Measurements from ENCODE around the gene HIPK2. TPM values are rescaled to one million over a fixed set of nuclear protein-coding genes. Genes with fewer than 3 reads are reported as not detected.

The HIPK2 gene
- total RNA-seq, 1 donor from 2014 or later: 47.2 TPM

DNA sequence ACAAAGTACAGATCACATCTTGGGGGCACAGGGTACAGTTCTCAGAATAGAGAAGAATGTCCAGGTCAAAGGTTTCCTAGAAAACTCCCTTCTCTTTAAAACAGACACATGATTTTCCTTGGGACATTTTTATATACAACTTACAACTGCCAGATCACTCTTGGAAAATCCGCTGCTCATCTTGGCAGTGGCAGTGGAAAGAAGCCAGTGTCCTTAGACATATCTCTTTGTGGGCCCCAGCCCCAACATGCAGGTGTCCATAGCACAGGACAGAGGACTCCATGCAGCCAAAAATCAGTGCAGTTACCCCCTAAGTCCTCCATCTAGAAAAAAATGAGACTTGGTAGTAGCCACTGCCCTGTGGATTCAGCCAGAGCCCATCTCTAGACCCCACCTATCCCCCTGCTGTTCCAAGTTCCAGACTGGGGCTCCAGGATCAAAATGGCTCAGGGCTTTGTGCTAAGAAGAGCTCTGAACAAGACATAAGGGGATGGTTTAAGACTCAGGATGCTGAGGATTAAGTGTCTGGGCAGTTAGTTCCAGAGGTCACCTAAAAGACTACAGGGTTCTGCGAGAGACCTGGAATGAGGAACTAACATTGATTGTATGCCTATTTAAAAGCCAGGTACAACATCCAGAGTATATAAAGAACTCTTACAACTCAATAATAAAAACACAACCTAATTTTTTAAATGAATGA lies 34.4 kb downstream of the HIPK2 start:
- no peaks in the 10 kb centered on the region for H3K27me3 Mint-ChIP-seq (ENCODE audit: unreplicated experiment)
- no peaks in the 10 kb centered on the region for H3K36me3 Mint-ChIP-seq (ENCODE audit: low read depth, unreplicated experiment)
- no peak for DNase-seq (ENCODE audit: low spot score)
- TF ChIP-seq, protein P1, sequence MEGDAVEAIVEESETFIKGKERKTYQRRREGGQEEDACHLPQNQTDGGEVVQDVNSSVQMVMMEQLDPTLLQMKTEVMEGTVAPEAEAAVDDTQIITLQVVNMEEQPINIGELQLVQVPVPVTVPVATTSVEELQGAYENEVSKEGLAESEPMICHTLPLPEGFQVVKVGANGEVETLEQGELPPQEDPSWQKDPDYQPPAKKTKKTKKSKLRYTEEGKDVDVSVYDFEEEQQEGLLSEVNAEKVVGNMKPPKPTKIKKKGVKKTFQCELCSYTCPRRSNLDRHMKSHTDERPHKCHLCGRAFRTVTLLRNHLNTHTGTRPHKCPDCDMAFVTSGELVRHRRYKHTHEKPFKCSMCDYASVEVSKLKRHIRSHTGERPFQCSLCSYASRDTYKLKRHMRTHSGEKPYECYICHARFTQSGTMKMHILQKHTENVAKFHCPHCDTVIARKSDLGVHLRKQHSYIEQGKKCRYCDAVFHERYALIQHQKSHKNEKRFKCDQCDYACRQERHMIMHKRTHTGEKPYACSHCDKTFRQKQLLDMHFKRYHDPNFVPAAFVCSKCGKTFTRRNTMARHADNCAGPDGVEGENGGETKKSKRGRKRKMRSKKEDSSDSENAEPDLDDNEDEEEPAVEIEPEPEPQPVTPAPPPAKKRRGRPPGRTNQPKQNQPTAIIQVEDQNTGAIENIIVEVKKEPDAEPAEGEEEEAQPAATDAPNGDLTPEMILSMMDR (IDR thresholded peaks at IDR 0.05; ENCODE audit: unreplicated experiment): no peak
- no peak overlapping the region for H3K4me3 Mint-ChIP-seq (ENCODE audit: unreplicated experiment)
- H3K4me1 Mint-ChIP-seq (ENCODE audit: unreplicated experiment): peaks cover 10% of the 10 kb centered on the region
- H3K9me3 Mint-ChIP-seq (ENCODE audit: unreplicated experiment): no peaks in the 10 kb centered on the region
- no peak overlapping the region for H3K27ac Mint-ChIP-seq (ENCODE audit: unreplicated experiment)

DNA sequence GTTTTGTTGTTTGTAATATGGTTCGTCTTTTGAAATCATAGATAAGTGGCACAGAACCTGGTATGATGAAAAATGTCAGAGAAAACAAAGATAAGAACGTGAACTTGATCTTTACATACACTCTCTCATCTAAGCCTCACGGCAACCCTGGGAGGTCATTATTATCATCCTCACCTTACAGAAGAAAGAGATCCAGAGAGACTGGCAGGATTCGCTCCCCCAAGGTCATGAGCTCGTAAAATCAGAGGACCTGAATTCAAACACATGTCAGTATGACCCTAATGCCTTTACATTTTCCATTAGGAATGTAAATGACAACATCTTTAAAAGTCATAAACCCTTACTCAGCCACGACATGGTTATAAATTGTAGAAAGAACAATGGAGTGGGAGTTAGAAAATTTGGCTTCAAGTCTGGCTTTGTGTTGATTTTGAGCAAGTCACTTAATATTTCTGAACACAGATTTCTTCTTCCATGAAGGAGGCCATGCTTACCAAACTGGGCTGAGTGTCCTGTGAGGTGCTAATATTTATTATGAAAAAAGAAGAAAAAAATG lies 35.9 kb downstream of the HIPK2 start:
- Mint-ChIP-seq H3K4me1 (ENCODE audit: unreplicated experiment) (peaks cover 25% of the 10 kb centered on the region), H3K4me3 (ENCODE audit: unreplicated experiment) (no peak overlapping the region), H3K27ac (ENCODE audit: unreplicated experiment) (no peak overlapping the region), H3K9me3 (ENCODE audit: unreplicated experiment) (no peaks in the 10 kb centered on the region), H3K27me3 (ENCODE audit: unreplicated experiment) (no peaks in the 10 kb centered on the region), H3K36me3 (ENCODE audit: low read depth, unreplicated experiment) (no peaks in the 10 kb centered on the region)
- TF ChIP-seq, protein P1 (IDR thresholded peaks at IDR 0.05; ENCODE audit: unreplicated experiment): no peak
- no peak for DNase-seq (ENCODE audit: low spot score)

DNA sequence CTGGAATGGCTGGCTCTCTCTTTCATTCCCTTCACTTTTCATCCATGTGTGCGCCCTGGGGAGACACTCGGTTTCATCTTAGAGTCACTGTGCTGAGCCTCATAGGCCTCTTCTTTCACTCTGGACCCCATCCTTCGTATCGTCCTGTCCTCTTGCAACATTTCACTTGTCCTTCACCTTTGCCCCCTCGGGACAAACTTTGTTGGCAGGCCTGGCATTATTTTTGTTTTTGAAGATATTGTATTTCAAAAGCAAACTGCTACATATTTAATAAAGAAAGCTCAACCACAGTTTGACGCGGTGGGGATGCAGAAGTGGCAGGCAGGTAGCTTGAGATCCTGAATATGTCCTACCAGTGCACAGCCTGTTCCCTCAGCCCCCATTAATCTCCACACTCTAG lies 36.6 kb downstream of the HIPK2 start:
- DNase-seq (ENCODE audit: low spot score): no peak
- no peak overlapping the region for H3K27ac Mint-ChIP-seq (ENCODE audit: unreplicated experiment)
- H3K9me3 Mint-ChIP-seq (ENCODE audit: unreplicated experiment): no peaks in the 10 kb centered on the region
- H3K27me3 Mint-ChIP-seq (ENCODE audit: unreplicated experiment): no peaks in the 10 kb centered on the region
- peaks cover 28% of the 10 kb centered on the region for H3K4me1 Mint-ChIP-seq (ENCODE audit: unreplicated experiment)
- H3K36me3 Mint-ChIP-seq (ENCODE audit: low read depth, unreplicated experiment): no peaks in the 10 kb centered on the region
- H3K4me3 Mint-ChIP-seq (ENCODE audit: unreplicated experiment): no peak overlapping the region
- TF ChIP-seq, protein P1 (IDR thresholded peaks at IDR 0.05; ENCODE audit: unreplicated experiment): no peak

DNA sequence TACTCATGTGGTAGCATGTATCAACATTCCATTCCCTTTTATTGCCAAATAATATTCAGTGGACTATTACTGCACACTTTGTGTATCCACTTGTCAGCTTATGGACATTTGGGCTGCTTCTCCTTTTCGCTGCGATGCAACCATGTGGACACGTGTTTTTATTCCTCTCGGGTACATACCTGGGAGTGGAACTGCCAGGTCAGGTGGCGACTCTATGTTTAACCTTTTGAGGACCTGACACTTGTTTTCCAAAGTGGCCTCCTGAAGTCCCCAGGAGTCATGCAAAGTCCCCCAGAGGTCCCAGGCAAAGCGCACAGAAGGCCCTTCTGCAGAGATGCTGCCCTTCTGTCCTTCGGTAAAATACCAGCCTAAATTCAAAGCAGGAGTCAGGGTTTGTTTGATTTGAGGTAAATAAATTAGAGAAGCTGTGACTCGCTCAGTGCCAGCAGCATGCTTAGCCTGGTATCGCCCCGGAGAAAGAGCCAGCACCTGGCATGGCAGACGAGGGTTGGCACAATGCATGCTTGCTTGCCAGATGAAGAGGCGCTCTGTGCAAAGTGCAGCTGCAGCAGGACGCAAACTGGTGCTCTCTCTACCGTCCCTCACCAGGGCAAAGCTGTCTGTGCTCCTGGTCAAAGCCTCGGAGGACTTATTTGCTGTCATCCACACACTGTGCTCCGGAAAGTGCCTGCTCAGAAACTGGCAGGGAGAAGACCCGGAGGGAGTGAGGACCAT lies 37.8 kb downstream of the HIPK2 start:
- Mint-ChIP-seq H3K27me3 (ENCODE audit: unreplicated experiment) (peaks cover 2% of the 10 kb centered on the region), H3K36me3 (ENCODE audit: low read depth, unreplicated experiment) (no peaks in the 10 kb centered on the region), H3K4me3 (ENCODE audit: unreplicated experiment) (no peak overlapping the region), H3K27ac (ENCODE audit: unreplicated experiment) (no peak overlapping the region), H3K9me3 (ENCODE audit: unreplicated experiment) (no peaks in the 10 kb centered on the region), H3K4me1 (ENCODE audit: unreplicated experiment) (peaks cover 29% of the 10 kb centered on the region)
- no peak for DNase-seq (ENCODE audit: low spot score)
- TF ChIP-seq, protein P1 (IDR thresholded peaks at IDR 0.05; ENCODE audit: unreplicated experiment): no peak

DNA sequence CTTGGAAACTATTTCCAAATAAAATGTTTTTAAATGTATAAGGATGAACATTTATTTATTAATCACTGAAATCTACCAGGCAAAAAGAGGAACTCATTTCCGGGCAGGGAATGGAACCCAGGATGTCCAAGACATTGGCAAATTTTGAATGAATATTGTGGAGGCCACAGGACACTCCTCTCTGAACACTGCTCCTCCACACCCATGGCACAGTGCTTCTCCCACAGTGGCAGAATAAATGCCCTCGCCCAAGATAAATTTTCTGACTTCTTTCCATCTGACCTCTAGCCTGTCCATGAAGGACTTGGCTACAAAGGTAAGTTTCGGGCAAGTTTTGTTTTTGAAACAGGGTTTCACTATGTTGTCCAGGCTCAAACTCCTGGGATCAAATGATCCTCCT lies 39.0 kb downstream of the HIPK2 start:
- no peak overlapping the region for H3K4me3 Mint-ChIP-seq (ENCODE audit: unreplicated experiment)
- DNase-seq (ENCODE audit: low spot score): no peak
- TF ChIP-seq, protein P1 (IDR thresholded peaks at IDR 0.05; ENCODE audit: unreplicated experiment): no peak
- H3K27me3 Mint-ChIP-seq (ENCODE audit: unreplicated experiment): peaks cover 2% of the 10 kb centered on the region
- H3K27ac Mint-ChIP-seq (ENCODE audit: unreplicated experiment): no peak overlapping the region
- H3K9me3 Mint-ChIP-seq (ENCODE audit: unreplicated experiment): no peaks in the 10 kb centered on the region
- H3K4me1 Mint-ChIP-seq (ENCODE audit: unreplicated experiment): peaks cover 29% of the 10 kb centered on the region
- H3K36me3 Mint-ChIP-seq (ENCODE audit: low read depth, unreplicated experiment): no peaks in the 10 kb centered on the region

Measured in endothelial cell (in vitro differentiated cells).